Inflammatory macrophage treated with lipopolysaccharide for 1 hour (primary cell): Measurements from ENCODE around the gene SKAP1.
"Not testable (repeated sequence)": the region's sequence is repeated elsewhere in the genome, so short reads cannot be mapped to it uniquely, and the experiment has no call there.

ENCODE experiments used
- DNase-seq, 2 donors: peaks; one replicate each; pipeline ENCODE4 v3.0.0-alpha.2; 2020 to 2022

The SKAP1 gene

GRCh38 chr17:48410821-48411220, 19.2 kb downstream of the SKAP1 start:
- not testable (repeated sequence) for DNase-seq

- no peak for DNase-seq
Measured at GRCh38 chr17:48409607-48410006, 20.4 kb downstream of the SKAP1 start.

- no peak for DNase-seq
Measured at GRCh38 chr17:48406936-48407567, 23.0 kb downstream of the SKAP1 start.

GRCh38 chr17:48394821-48395220, 35.2 kb downstream of the SKAP1 start:
- no peak for DNase-seq

- no peak for DNase-seq
Measured at GRCh38 chr17:48393283-48393682, 36.7 kb downstream of the SKAP1 start.

- no peak for DNase-seq
Measured at GRCh38 chr17:48392857-48393256, 37.2 kb downstream of the SKAP1 start.

- DNase-seq: no peak
Measured at GRCh38 chr17:48391444-48391843, 38.6 kb downstream of the SKAP1 start.

- DNase-seq: no peak
Measured at GRCh38 chr17:48389903-48390302, 40.1 kb downstream of the SKAP1 start.

GRCh38 chr17:48388955-48389743, 40.9 kb downstream of the SKAP1 start:
- DNase-seq: no peak

- no peak for DNase-seq
Measured at GRCh38 chr17:48386826-48387225, 43.2 kb downstream of the SKAP1 start.

- no peak for DNase-seq
Measured at GRCh38 chr17:48385319-48385718, 44.7 kb downstream of the SKAP1 start.

- no peak for DNase-seq
Measured at GRCh38 chr17:48384164-48384563, 45.9 kb downstream of the SKAP1 start.

GRCh38 chr17:48382989-48383388, 47.0 kb downstream of the SKAP1 start:
- DNase-seq: no peak

- DNase-seq: no peak
Measured at GRCh38 chr17:48378708-48379392, 51.2 kb downstream of the SKAP1 start.

- DNase-seq: no peak
Measured at GRCh38 chr17:48378238-48378637, 51.8 kb downstream of the SKAP1 start.

- DNase-seq: no peak
Measured at GRCh38 chr17:48376682-48377325, 53.2 kb downstream of the SKAP1 start.

GRCh38 chr17:48375356-48375755, 54.7 kb downstream of the SKAP1 start:
- DNase-seq: peak; percentile 5 to 8

GRCh38 chr17:48374650-48375230, 55.3 kb downstream of the SKAP1 start:
- DNase-seq: peak in 1 of 2 donors; percentile 46

GRCh38 chr17:48373883-48374282, 56.1 kb downstream of the SKAP1 start:
- no peak for DNase-seq

- DNase-seq: no peak
Measured at GRCh38 chr17:48373130-48373830, 56.7 kb downstream of the SKAP1 start.

GRCh38 chr17:48368967-48369366, 61.0 kb downstream of the SKAP1 start:
- DNase-seq: not testable (repeated sequence)

GRCh38 chr17:48368352-48368908, 61.6 kb downstream of the SKAP1 start:
- DNase-seq: no peak
